Suprapubic skin (tissue), 4 donors: Measurements from ENCODE around the gene ENDOU. TPM values are rescaled to one million over a fixed set of nuclear protein-coding genes. Genes with fewer than 3 reads are reported as not detected.
A peak's percentile ranks its signal among the peaks of the same experiment; 100 is the strongest.

ENCODE experiments used
- DNase-seq, 2 donors: peaks; one replicate each; pipeline ENCODE4 v3.0.0-alpha.2; 2019; ENCODE audit warnings: low spot score in 2 of 2
- H3K27ac ChIP-seq: fragments of 200-600 bp; sonication (generic); one replicate; pipeline ENCODE4 v1.5.1; 2019
- H3K27me3 ChIP-seq: fragments of 200-600 bp; sonication (generic); one replicate; pipeline ENCODE4 v1.5.1; 2019
- H3K36me3 ChIP-seq: fragments of 200-600 bp; sonication (generic); one replicate; pipeline ENCODE4 v1.5.1; 2019
- H3K4me1 ChIP-seq: fragments of 200-600 bp; sonication (generic); one replicate; pipeline ENCODE4 v1.5.1; 2019
- H3K4me3 ChIP-seq: fragments of 200-600 bp; sonication (generic); one replicate; pipeline ENCODE4 v1.5.1; 2019; ENCODE audit warnings: mild to moderate bottlenecking
- H3K9me3 ChIP-seq: fragments of 200-600 bp; sonication (generic); one replicate; pipeline ENCODE4 v1.5.1; 2019
- EP300 ChIP-seq: sonication (generic); formaldehyde crosslinking; IDR thresholded peaks from one replicate; pipeline ENCODE4 v1.6.1; 2017; ENCODE audit warnings: antibody characterized with exemption
- POLR2A ChIP-seq, 2 donors: fragments of 450-650 bp; IDR thresholded peaks; one replicate each; pipeline ENCODE4 v1.6.1; 2017; ENCODE audit warnings: antibody characterized with exemption in 2 of 2, mild to moderate bottlenecking in 2 of 2, moderate library complexity in 2 of 2
- POLR2AphosphoS5 ChIP-seq, 3 donors: sonication (generic); formaldehyde crosslinking; IDR thresholded peaks; one replicate each; pipeline ENCODE4 v1.6.1; 2017; ENCODE audit warnings: antibody characterized with exemption in 3 of 3
- WGBS: methylation state at CpG from one replicate; pipeline ENCODE4 v1.1.5; 2018; 5-methylcytosine and 5-hydroxymethylcytosine counted together
- total RNA-seq, 4 donors: library from RNA; depleted of rRNA; stranded (reverse); fragments of >200 nt; gene quantifications; one replicate each; pipeline ENCODE4 v1.1.0, GENCODE V29; 2016
- TF ChIP-seq, protein P1 (sequence below), 2 donors: fragments of 200-600 bp in 1 of 2; fragments of 450-650 bp in 1 of 2; sonication (generic) in 1 of 2; IDR thresholded peaks; one replicate each; pipeline ENCODE4 v1.5.1; 2016 to 2019; ENCODE audit warnings: antibody characterized with exemption in 2 of 2, mild to moderate bottlenecking in 1 of 2, moderate library complexity in 1 of 2

ENDOU gene
- total RNA-seq, 4 donors from 2014 or later = 3.5 to 36.1 (median 20.8) TPM

DNA sequence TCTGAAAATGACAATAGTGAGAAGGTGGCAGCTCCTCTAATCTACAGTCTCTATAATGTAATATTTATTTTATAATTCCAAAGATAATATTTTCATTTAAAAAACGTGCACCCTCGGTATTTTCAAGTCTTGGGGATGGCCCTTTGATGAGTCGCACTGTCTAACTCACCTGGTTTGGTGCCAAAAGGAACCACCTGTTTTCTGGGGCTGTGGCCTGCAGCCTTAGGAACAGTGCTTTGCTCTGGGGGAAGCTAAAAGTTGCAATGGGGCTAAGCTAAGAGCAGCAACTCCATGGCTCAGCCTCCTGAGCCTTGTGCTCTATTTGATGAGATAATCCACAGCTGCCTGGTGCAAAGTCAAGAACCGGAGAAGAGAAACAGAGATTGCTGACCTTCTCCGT lies 6.4 kb upstream of the ENDOU start:
- 58% methylated on average over 5 of the region's 5 CpGs for WGBS
- no peak overlapping the region for H3K4me3 ChIP-seq
- peaks cover 59% of the 10 kb centered on the region for H3K4me1 ChIP-seq
- TF ChIP-seq EP300 (no peak), POLR2A (IDR thresholded peaks at IDR 0.05) (no peak), POLR2AphosphoS5 (IDR thresholded peaks at IDR 0.05) (no peak)
- TF ChIP-seq, protein P1, sequence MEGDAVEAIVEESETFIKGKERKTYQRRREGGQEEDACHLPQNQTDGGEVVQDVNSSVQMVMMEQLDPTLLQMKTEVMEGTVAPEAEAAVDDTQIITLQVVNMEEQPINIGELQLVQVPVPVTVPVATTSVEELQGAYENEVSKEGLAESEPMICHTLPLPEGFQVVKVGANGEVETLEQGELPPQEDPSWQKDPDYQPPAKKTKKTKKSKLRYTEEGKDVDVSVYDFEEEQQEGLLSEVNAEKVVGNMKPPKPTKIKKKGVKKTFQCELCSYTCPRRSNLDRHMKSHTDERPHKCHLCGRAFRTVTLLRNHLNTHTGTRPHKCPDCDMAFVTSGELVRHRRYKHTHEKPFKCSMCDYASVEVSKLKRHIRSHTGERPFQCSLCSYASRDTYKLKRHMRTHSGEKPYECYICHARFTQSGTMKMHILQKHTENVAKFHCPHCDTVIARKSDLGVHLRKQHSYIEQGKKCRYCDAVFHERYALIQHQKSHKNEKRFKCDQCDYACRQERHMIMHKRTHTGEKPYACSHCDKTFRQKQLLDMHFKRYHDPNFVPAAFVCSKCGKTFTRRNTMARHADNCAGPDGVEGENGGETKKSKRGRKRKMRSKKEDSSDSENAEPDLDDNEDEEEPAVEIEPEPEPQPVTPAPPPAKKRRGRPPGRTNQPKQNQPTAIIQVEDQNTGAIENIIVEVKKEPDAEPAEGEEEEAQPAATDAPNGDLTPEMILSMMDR (IDR thresholded peaks at IDR 0.05) = no peak
- H3K36me3 ChIP-seq = no peaks in the 10 kb centered on the region
- H3K27ac ChIP-seq = no peak overlapping the region
- no peaks in the 10 kb centered on the region for H3K9me3 ChIP-seq
- no peaks in the 10 kb centered on the region for H3K27me3 ChIP-seq
- no peak for DNase-seq

DNA sequence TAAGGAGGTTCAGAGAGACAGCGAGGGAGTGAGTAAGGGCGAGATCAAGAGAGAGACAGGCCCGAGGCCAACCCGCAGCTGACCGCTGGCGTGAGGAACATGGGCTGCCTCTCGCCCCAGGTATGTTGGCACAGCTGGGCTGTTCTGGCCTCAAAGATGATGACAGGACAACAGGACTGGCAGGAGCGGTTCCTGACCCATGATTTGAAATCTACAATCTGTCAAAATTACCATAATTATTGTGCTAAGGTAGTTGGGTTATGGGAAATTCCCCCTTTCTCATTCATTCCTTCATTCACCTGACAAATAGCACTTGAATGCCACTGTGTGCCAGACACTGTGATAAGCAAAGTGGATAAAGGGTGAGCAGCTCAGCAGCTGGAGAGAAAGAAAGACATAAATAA lies 5.1 kb upstream of the ENDOU start:
- H3K27me3 ChIP-seq = no peaks in the 10 kb centered on the region
- peak overlapping the region; percentile 20 for H3K27ac ChIP-seq
- peaks cover 59% of the 10 kb centered on the region for H3K4me1 ChIP-seq
- TF ChIP-seq POLR2AphosphoS5 (IDR thresholded peaks at IDR 0.05) = no peak
- TF ChIP-seq POLR2A (IDR thresholded peaks at IDR 0.05) = no peak
- no peak for TF ChIP-seq EP300
- TF ChIP-seq, protein P1 (IDR thresholded peaks at IDR 0.05) = no peak
- H3K4me3 ChIP-seq = no peak overlapping the region
- WGBS = 60% methylated on average over 8 of the region's 8 CpGs
- no peaks in the 10 kb centered on the region for H3K36me3 ChIP-seq
- DNase-seq = no peak
- no peaks in the 10 kb centered on the region for H3K9me3 ChIP-seq

DNA sequence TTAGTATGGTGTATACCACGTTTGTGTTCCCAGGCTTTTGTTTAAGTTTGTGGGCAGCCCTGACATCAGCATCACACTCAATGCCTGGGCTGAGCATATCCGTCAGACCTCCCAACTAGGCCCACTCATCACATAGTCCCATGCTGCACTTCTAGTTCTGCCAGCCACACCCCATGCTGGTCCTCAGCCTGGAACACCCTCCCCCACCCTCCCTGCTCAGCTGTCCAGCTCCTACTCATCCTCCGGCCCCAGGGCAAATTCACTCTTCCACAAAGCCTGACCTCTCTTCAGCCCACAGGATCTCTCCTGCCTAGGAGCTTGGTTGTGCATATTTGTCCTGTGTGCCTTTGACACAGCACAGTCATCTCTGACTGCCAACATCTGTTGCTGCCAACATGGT lies 3.9 kb upstream of the ENDOU start:
- TF ChIP-seq EP300 (no peak), POLR2AphosphoS5 (IDR thresholded peaks at IDR 0.05) (no peak), POLR2A (IDR thresholded peaks at IDR 0.05) (no peak)
- TF ChIP-seq, protein P1 (IDR thresholded peaks at IDR 0.05) = no peak
- Histone ChIP-seq H3K9me3 (no peaks in the 10 kb centered on the region), H3K4me3 (no peak overlapping the region), H3K27me3 (no peaks in the 10 kb centered on the region), H3K4me1 (peaks cover 58% of the 10 kb centered on the region), H3K36me3 (no peaks in the 10 kb centered on the region), H3K27ac (no peak overlapping the region)
- WGBS = 53% methylated on average over 3 of the region's 3 CpGs
- no peak for DNase-seq

DNA sequence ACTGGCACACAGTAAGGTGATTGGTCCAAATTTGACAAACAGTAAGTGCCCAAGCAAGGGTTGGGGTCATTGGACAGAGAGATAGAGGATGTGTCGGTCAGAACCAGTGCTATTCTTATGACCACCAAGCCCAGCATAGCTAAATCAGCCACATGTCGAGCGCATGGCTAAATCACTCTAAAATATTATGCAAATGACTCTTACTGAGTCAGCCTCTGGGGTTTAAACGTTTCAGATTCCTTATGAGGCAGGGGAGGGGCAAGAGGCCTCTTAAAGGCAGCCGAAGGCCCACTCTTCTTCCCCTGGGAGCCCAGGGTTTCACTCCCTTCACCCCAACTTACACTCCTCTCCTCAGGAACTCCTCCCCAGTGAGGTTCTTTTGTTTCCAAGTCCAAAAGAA lies 603 bp upstream of the ENDOU start:
- H3K27ac ChIP-seq = peak overlapping the region; percentile 84
- no peak overlapping the region for H3K4me3 ChIP-seq
- H3K36me3 ChIP-seq = peaks cover 1% of the 10 kb centered on the region
- peaks cover 61% of the 10 kb centered on the region for H3K4me1 ChIP-seq
- no peaks in the 10 kb centered on the region for H3K9me3 ChIP-seq
- TF ChIP-seq, protein P1 (IDR thresholded peaks at IDR 0.05) = no peak
- TF ChIP-seq EP300 = no peak
- no peak for TF ChIP-seq POLR2A (IDR thresholded peaks at IDR 0.05)
- TF ChIP-seq POLR2AphosphoS5 (IDR thresholded peaks at IDR 0.05) = no peak
- DNase-seq = no peak
- H3K27me3 ChIP-seq = no peaks in the 10 kb centered on the region
- 46% methylated on average over 4 of the region's 5 CpGs for WGBS

DNA sequence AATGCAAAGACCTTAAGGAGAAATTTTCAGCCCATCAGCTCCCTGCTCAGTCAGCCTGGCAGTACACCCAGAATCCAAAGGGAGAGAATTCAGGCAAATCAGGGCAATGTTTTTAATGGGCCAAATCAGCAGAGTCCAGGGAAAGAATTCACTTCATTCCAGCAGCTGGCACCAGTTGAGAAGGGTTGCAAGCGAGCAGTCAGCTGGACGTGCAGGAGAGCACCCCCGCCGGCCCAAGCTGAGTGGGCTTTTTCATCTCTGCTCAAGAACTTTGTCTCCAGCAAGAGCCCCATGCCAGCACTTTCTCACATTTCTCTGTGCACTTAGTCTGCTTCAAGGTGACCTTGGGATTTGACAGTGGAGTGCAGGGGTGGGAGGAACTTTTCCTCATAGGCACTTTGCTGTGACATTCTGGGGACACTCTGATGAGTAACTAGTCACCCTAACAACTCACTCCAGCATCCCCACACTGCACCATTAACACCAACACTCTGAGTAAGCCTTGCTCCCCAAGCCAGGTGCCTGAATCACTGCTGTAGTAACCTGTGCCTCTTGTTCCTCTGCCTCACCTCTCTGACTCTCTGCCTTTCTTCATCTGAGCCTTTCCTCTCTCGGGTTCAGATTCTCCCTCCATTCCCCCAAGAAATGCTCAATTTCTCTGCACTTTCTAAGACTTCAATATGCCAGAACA lies 2.2 kb downstream of the ENDOU start:
- no peaks in the 10 kb centered on the region for H3K27me3 ChIP-seq
- TF ChIP-seq POLR2AphosphoS5 (IDR thresholded peaks at IDR 0.05) (no peak), POLR2A (IDR thresholded peaks at IDR 0.05) (no peak)
- TF ChIP-seq, protein P1 (IDR thresholded peaks at IDR 0.05) = no peak
- peaks cover 11% of the 10 kb centered on the region for H3K36me3 ChIP-seq
- 84% methylated on average over 5 of the region's 5 CpGs for WGBS
- peak overlapping the region; percentile 26 for H3K27ac ChIP-seq
- H3K4me3 ChIP-seq = no peak overlapping the region
- H3K4me1 ChIP-seq = peaks cover 47% of the 10 kb centered on the region
- peak in 1 of 2 donors; percentile 74 for DNase-seq
- no peaks in the 10 kb centered on the region for H3K9me3 ChIP-seq
